K562 (cell line): ENCODE data around the gene PHKG2. TPM values are rescaled to one million over a fixed set of nuclear protein-coding genes. Genes with fewer than 3 reads are reported as not detected.

Experiments used
- ATAC-seq: fragments of 200-7000 bp; cut with Tn5 transposase; 3 replicates; pipeline ENCODE4 v1.9.1; 2020; ENCODE audit warnings: moderate library complexity
- BruUV-seq: library from RNA; stranded (reverse); fragments of 400-500 nt; replicated peaks from 2 replicates; lab custom pipeline; 2021; lab: Mats Ljungman, UMichigan
- CTCF ChIA-PET: fragments of 300-600 bp; formaldehyde crosslinking; extraction: SDS; loops from one replicate; lab custom pipeline; 2021; ENCODE audit warnings: low intra/inter-chr PET ratio; lab: Yijun Ruan, JAX
- POLR2A ChIA-PET: fragments of 300-600, 350-650 bp; sonication (Branson Sonifier 250); formaldehyde crosslinking; extraction: SDS; loops from one replicate; lab custom pipeline; 2021; ENCODE audit warnings: antibody characterized with exemption, inconsistent platforms; lab: Yijun Ruan, JAX
- DNase-seq, 4 experiments: peaks; one replicate each; pipeline versions ENCODE4 v3.0.0 to v3.0.0-alpha.2; 2011 to 2018; ENCODE audit warnings: low spot score in 3 of 4, mixed read lengths in 3 of 4; ENCODE audit errors: extremely low read depth in 1 of 4
- FAIRE-seq: peaks from 2 replicates; lab custom pipeline; 2011; peaks lifted over from hg19 to GRCh38; lab: Jason Lieb, UNC
- H2AFZ ChIP-seq: 2 replicates; pipeline ENCODE4 v1.6.0; 2011; ENCODE audit warnings: low read depth, low read length, control low read depth, inconsistent platforms
- H3K27ac ChIP-seq: fragments of 200-600 bp; 3 replicates; pipeline ENCODE4 v1.8.0; 2011; ENCODE audit warnings: low read depth, mild to moderate bottlenecking, control low read depth, inconsistent platforms, low read length, moderate library complexity, mixed read lengths; ENCODE audit errors: extremely low read depth
- H3K27me3 ChIP-seq, 2 experiments: fragments of 300-600 bp in 1 of 2; 2 replicates in 1 of 2; 3 replicates in 1 of 2; pipeline versions ENCODE4 v1.6.0 to v1.8.0; 2011; ENCODE audit warnings: inconsistent platforms in 2 of 2, low read length in 2 of 2, mild to moderate bottlenecking in 1 of 2, mixed read lengths in 1 of 2, moderate library complexity in 1 of 2; ENCODE audit not compliant: control insufficient read depth in 2 of 2, insufficient read depth in 2 of 2
- H3K36me3 ChIP-seq: fragments of 300-600 bp; 3 replicates; pipeline ENCODE4 v1.8.0; 2011; ENCODE audit warnings: mild to moderate bottlenecking, low read length, inconsistent platforms; ENCODE audit not compliant: control insufficient read depth, insufficient read depth
- H3K4me1 ChIP-seq, 2 experiments: fragments of 200-600 bp in 1 of 2; replicated peaks in 1 of 2; 2 replicates in 1 of 2; 3 replicates in 1 of 2; pipeline versions ENCODE4 v1.5.1 to v1.8.0; 2011; ENCODE audit warnings: inconsistent platforms in 2 of 2, low read length in 2 of 2, mild to moderate bottlenecking in 1 of 2, mixed read lengths in 1 of 2, moderate library complexity in 1 of 2; ENCODE audit not compliant: control insufficient read depth in 2 of 2, insufficient read depth in 2 of 2
- H3K4me2 ChIP-seq: 2 replicates; pipeline ENCODE4 v1.6.1; 2011; ENCODE audit warnings: low read length, control low read depth, inconsistent platforms, mixed read lengths; ENCODE audit not compliant: insufficient read depth
- H3K4me3 ChIP-seq: fragments of 200-600 bp; sonication (generic), shearing (Covaris generic); 2 replicates; pipeline ENCODE4 v1.5.1; 2016; ENCODE audit warnings: control low read depth, inconsistent platforms
- H3K79me2 ChIP-seq: fragments of 200-600 bp; 3 replicates; pipeline ENCODE4 v1.8.0; 2011; ENCODE audit warnings: low read length, inconsistent platforms; ENCODE audit not compliant: control insufficient read depth, insufficient read depth
- H3K9ac ChIP-seq, 2 experiments: 2 replicates each; pipeline versions ENCODE4 v1.6.0 to v1.6.1; 2011; ENCODE audit warnings: low read depth in 2 of 2, low read length in 2 of 2, control low read depth in 1 of 2, inconsistent platforms in 1 of 2, mild to moderate bottlenecking in 1 of 2, mixed read lengths in 1 of 2; ENCODE audit not compliant: insufficient read depth in 1 of 2
- H3K9me1 ChIP-seq: one replicate; pipeline ENCODE4 v1.6.0; 2011; ENCODE audit warnings: inconsistent platforms, mild to moderate bottlenecking, low read length, moderate library complexity; ENCODE audit not compliant: control insufficient read depth, insufficient read depth
- H3K9me3 ChIP-seq: replicated peaks from 2 replicates; pipeline ENCODE4 v1.5.1; 2011; ENCODE audit warnings: low read depth, low read length, inconsistent platforms; ENCODE audit not compliant: control insufficient read depth, insufficient read depth
- H4K20me1 ChIP-seq: replicated peaks from 2 replicates; pipeline ENCODE4 v1.6.1; 2011; ENCODE audit warnings: low read length, inconsistent platforms, mixed read lengths; ENCODE audit not compliant: control insufficient read depth, insufficient read depth
- HNRNPLL ChIP-seq: fragments of 200-400 bp; formaldehyde crosslinking; IDR thresholded peaks from 2 replicates; pipeline ENCODE4 v1.6.1; 2017; ENCODE audit warnings: low read length, low read depth, mild to moderate bottlenecking; ENCODE audit not compliant: poor library complexity, severe bottlenecking
- LEF1 ChIP-seq: fragments of 450-650 bp; IDR thresholded peaks from 2 replicates; pipeline ENCODE4 v1.6.1; 2016; ENCODE audit warnings: mild to moderate bottlenecking
- MTF1 ChIP-seq: fragments of 250-450 bp; sonication (Bioruptor Pico); IDR thresholded peaks from 2 replicates; pipeline ENCODE4 v1.9.0; 2021; ENCODE audit warnings: moderate library complexity, mild to moderate bottlenecking, inconsistent platforms, borderline replicate concordance
- NFE2L1 ChIP-seq: fragments of 450-650 bp; IDR thresholded peaks from 2 replicates; pipeline ENCODE4 v1.6.1; 2016; ENCODE audit warnings: missing genetic modification characterization, low read depth, mild to moderate bottlenecking, missing compliant biosample characterization, moderate library complexity, borderline replicate concordance
- ZKSCAN3 ChIP-seq: fragments of 250-450 bp; sonication (Bioruptor Pico); IDR thresholded peaks from 2 replicates; pipeline ENCODE4 v1.4.0; 2020
- WGBS: fragments of 100-300 bp; shearing (Covaris generic); methylation state at CpG from one replicate; pipeline ENCODE4 v1.1.6; 2016; ENCODE audit warnings: low coverage, mixed read lengths; ENCODE audit not compliant: insufficient coverage; ENCODE audit errors: missing lambda C conversion rate; 5-methylcytosine and 5-hydroxymethylcytosine counted together
- in situ Hi-C: fragments of 300-500 bp; cut with MboI; formaldehyde crosslinking; loops from 4 replicates; pipeline ENCODE4 v1.15.0; 2018; ENCODE audit warnings: inconsistent platforms, mixed read lengths
- intact Hi-C: fragments of 100-400 bp; cut with micrococcal nuclease; formaldehyde crosslinking; loops from 2 replicates; pipeline ENCODE4 v1.14.2; 2022
- polyA plus RNA-seq, 8 experiments: library from polyadenylated mRNA; depleted of rRNA in 4 of 8; stranded (reverse) in 5 of 8; unstranded in 3 of 8; fragments of >200 nt; fragmentation: Nextera tagmentation in 2 of 8; fragmentation: Illumina TruSeq in 1 of 8; extraction: Ambion mirVana in 2 of 8; extraction: Trizol in 1 of 8; gene quantifications; 2 replicates each; pipeline versions ENCODE4 v1.2.1 to v1.2.3, GENCODE V29; 2011 to 2014; ENCODE audit warnings: inconsistent platforms in 1 of 8, missing spikeins in 1 of 8
- total RNA-seq, 7 experiments: library from RNA; depleted of rRNA in 6 of 7; stranded (reverse); fragments of >200 nt in 6 of 7; fragmentation: Illumina TruSeq in 2 of 7; extraction: Trizol in 2 of 7; gene quantifications; 2 replicates each; pipeline versions ENCODE4 v1.2.1 to v1.2.3, GENCODE V29; 2011 to 2021; ENCODE audit warnings: low replicate concordance in 1 of 7
- TF ChIP-seq, protein P1 (sequence below): fragments of 200-600 bp; sonication (generic); IDR thresholded peaks from one replicate; pipeline ENCODE4 v1.6.1; 2012; ENCODE audit warnings: mild to moderate bottlenecking, low read depth, low read length, inconsistent platforms
- TF ChIP-seq, protein P2 (sequence below): IDR thresholded peaks from 2 replicates; pipeline ENCODE4 v1.6.1; 2011; ENCODE audit warnings: borderline replicate concordance, low read depth, mild to moderate bottlenecking, moderate library complexity, low read length; ENCODE audit not compliant: insufficient read depth, poor library complexity, severe bottlenecking

Gene PHKG2
- total and polyA plus RNA-seq, 9 of the 15 experiments (the other 6 are each of a cell fraction or from before 2014, with no cell fraction given): 5.8 to 54.2 (median 30.7) TPM

DNA sequence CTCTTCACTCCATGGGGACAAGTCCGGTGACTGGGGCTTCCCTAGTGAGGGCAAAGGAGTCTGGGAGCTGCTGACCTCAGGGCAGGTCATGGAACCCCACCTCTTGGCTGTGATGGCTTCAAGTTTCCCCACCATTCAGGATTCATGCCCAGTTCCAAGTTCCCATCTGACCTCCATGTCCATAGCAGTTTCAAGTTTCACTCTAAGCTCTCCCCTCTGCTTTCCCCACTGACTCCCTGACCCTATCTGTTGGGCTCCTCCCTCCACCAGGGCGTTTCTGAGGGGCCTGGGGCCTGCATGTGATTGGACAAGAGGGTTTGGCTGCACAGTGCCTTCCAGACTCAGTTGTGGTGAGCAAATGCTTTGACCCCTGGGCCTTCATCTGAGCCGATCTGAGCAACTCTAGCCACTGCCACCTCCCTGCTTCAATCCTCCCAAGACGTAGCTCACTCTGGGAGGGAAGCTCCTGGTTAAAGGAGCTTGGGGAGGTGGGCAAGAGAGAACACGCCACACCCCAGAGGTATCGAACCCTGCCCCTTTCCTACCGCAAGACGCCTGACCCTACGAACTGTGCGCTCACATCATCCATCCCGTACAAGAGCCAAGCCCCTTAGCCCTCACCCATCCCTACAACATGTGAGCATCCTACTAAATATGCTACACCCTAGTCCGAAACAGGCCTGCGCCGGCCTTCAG is 30.5 kb downstream of the PHKG2 start:
- Histone ChIP-seq H3K4me2 (peak overlapping the region; percentile 95), H3K9me3 (no peaks in the 10 kb centered on the region), H3K9me1 (no peaks in the 10 kb centered on the region), H3K9ac (peak overlapping the region; percentile 45 to 89), H3K27me3 (no peaks in the 10 kb centered on the region), H2AFZ (peak overlapping the region; percentile 36), H3K4me3 (no peak overlapping the region), H3K79me2 (peaks cover 33% of the 10 kb centered on the region), H4K20me1 (no peaks in the 10 kb centered on the region; the same call in 1 of the 2 replicates), H3K36me3 (peaks cover 51% of the 10 kb centered on the region; the same call in 2 of the 3 replicates), H3K27ac (peak overlapping the region; percentile 94), H3K4me1 (peaks cover 27 to 55% of the 10 kb centered on the region in 2 experiments)
- BruUV-seq: TSS peak; percentile 12
- WGBS: 43% methylated on average over 14 of the region's 14 CpGs
- DNase-seq: peak; percentile 76 to 91 (median 85)
- ChIA-PET POLR2A (interaction anchor here (0.6 to 2.6 kb wide), 23 partner anchors 8 to 1095 kb away, joined by 3 to 16 read pairs (median 5); partner anchors contain the start of genes KAT8, PHKG2, ZNF267 and ZNF629), CTCF (no interaction called here)
- in situ Hi-C loops (no loop called here), intact Hi-C loops (loop anchor here (1.0 to 10.0 kb wide), 3 partner anchors 36 to 144 kb away; partner anchors contain the start of gene FBXL19)
- peak; percentile 97 for FAIRE-seq
- peak; percentile 78 for ATAC-seq
- TF ChIP-seq NFE2L1 (tag) (no peak), HNRNPLL (no peak), LEF1 (0 out of 2 replicates have a peak, but pooled peaks have one; percentile 17), MTF1 (CRISPR knock-in tag) (no peak), ZKSCAN3 (CRISPR knock-in tag) (no peak)
- TF ChIP-seq, protein P1, sequence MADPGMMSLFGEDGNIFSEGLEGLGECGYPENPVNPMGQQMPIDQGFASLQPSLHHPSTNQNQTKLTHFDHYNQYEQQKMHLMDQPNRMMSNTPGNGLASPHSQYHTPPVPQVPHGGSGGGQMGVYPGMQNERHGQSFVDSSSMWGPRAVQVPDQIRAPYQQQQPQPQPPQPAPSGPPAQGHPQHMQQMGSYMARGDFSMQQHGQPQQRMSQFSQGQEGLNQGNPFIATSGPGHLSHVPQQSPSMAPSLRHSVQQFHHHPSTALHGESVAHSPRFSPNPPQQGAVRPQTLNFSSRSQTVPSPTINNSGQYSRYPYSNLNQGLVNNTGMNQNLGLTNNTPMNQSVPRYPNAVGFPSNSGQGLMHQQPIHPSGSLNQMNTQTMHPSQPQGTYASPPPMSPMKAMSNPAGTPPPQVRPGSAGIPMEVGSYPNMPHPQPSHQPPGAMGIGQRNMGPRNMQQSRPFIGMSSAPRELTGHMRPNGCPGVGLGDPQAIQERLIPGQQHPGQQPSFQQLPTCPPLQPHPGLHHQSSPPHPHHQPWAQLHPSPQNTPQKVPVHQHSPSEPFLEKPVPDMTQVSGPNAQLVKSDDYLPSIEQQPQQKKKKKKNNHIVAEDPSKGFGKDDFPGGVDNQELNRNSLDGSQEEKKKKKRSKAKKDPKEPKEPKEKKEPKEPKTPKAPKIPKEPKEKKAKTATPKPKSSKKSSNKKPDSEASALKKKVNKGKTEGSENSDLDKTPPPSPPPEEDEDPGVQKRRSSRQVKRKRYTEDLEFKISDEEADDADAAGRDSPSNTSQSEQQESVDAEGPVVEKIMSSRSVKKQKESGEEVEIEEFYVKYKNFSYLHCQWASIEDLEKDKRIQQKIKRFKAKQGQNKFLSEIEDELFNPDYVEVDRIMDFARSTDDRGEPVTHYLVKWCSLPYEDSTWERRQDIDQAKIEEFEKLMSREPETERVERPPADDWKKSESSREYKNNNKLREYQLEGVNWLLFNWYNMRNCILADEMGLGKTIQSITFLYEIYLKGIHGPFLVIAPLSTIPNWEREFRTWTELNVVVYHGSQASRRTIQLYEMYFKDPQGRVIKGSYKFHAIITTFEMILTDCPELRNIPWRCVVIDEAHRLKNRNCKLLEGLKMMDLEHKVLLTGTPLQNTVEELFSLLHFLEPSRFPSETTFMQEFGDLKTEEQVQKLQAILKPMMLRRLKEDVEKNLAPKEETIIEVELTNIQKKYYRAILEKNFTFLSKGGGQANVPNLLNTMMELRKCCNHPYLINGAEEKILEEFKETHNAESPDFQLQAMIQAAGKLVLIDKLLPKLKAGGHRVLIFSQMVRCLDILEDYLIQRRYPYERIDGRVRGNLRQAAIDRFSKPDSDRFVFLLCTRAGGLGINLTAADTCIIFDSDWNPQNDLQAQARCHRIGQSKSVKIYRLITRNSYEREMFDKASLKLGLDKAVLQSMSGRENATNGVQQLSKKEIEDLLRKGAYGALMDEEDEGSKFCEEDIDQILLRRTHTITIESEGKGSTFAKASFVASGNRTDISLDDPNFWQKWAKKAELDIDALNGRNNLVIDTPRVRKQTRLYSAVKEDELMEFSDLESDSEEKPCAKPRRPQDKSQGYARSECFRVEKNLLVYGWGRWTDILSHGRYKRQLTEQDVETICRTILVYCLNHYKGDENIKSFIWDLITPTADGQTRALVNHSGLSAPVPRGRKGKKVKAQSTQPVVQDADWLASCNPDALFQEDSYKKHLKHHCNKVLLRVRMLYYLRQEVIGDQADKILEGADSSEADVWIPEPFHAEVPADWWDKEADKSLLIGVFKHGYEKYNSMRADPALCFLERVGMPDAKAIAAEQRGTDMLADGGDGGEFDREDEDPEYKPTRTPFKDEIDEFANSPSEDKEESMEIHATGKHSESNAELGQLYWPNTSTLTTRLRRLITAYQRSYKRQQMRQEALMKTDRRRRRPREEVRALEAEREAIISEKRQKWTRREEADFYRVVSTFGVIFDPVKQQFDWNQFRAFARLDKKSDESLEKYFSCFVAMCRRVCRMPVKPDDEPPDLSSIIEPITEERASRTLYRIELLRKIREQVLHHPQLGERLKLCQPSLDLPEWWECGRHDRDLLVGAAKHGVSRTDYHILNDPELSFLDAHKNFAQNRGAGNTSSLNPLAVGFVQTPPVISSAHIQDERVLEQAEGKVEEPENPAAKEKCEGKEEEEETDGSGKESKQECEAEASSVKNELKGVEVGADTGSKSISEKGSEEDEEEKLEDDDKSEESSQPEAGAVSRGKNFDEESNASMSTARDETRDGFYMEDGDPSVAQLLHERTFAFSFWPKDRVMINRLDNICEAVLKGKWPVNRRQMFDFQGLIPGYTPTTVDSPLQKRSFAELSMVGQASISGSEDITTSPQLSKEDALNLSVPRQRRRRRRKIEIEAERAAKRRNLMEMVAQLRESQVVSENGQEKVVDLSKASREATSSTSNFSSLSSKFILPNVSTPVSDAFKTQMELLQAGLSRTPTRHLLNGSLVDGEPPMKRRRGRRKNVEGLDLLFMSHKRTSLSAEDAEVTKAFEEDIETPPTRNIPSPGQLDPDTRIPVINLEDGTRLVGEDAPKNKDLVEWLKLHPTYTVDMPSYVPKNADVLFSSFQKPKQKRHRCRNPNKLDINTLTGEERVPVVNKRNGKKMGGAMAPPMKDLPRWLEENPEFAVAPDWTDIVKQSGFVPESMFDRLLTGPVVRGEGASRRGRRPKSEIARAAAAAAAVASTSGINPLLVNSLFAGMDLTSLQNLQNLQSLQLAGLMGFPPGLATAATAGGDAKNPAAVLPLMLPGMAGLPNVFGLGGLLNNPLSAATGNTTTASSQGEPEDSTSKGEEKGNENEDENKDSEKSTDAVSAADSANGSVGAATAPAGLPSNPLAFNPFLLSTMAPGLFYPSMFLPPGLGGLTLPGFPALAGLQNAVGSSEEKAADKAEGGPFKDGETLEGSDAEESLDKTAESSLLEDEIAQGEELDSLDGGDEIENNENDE: no peak
- TF ChIP-seq, protein P2, sequence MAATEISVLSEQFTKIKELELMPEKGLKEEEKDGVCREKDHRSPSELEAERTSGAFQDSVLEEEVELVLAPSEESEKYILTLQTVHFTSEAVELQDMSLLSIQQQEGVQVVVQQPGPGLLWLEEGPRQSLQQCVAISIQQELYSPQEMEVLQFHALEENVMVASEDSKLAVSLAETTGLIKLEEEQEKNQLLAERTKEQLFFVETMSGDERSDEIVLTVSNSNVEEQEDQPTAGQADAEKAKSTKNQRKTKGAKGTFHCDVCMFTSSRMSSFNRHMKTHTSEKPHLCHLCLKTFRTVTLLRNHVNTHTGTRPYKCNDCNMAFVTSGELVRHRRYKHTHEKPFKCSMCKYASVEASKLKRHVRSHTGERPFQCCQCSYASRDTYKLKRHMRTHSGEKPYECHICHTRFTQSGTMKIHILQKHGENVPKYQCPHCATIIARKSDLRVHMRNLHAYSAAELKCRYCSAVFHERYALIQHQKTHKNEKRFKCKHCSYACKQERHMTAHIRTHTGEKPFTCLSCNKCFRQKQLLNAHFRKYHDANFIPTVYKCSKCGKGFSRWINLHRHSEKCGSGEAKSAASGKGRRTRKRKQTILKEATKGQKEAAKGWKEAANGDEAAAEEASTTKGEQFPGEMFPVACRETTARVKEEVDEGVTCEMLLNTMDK: no peak
